Medulla oblongata (tissue), 1 donor: ENCODE measurements around the gene ABCF1.
A peak's percentile ranks its signal among the peaks of the same experiment; 100 is the strongest.

Experiments used
- DNase-seq: peaks from one replicate; pipeline ENCODE4 v3.0.0-alpha.2; 2015; ENCODE audit errors: extremely low spot score

The ABCF1 gene

DNA sequence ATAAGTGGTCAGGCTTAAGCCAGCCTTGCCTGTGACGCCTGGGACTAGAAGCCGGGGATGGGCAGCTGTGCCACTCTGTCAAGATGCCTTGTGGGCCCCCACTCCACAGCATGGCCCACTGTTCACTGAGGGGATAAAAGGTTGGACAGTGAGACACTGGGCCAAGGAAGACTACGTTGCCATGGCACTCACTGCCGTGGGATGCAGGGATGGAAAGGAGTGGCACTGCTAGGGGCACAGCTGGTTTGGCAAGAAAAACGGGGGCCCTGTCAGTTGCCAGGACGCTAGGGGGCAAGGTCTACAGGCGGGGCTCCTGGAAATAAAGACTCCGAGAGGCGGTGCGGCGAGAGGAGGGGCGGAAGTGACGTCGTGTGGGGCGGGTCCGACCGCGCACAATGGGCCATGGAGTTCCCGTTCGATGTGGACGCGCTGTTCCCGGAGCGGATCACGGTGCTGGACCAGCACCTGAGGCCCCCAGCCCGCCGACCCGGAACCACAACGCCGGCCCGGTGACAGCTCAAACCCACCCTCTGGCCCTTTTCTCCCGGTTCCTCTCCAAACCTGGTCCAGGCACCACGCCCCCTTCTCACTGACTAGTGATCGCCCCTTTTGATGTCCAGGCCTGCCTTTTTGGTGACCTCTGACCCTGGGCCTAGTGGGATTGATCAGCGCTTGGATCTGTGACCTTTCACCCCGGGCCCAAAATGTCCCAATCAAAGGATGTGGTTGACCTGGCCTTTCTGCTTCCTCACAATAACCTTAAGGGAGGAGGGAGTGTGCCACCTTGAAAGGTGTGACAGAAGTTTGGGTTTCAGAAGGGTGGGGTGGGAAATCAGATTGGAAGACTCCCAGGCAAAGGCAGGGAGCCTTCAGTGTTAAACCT, 55.5 kb downstream of the ABCF1 start, which contains the start of gene ATAT1:
Gene ATAT1, plus strand, starts transcription at position 391 of the 883 bp plus-strand sequence.
- peak; percentile 89 for DNase-seq

DNA sequence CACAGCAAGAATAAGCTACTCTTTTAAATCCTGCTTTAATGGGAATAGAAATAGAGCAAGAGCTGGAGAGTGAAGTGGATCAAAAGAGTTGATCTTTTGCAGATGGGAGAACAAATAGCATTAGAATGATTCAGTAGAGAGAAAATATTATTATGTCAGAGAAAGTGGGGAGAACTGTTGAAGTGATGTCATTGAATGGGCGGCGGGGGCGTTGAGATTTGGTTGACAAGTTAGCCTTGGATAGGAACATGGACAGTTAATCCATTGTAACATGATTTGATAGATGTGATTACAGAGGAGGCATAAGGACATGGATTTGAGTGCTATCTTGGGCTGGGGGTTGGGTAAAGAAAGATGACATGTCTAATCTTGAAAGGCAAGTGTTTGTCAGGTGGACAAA, 64.6 kb downstream of the ABCF1 start:
- no peak for DNase-seq

DNA sequence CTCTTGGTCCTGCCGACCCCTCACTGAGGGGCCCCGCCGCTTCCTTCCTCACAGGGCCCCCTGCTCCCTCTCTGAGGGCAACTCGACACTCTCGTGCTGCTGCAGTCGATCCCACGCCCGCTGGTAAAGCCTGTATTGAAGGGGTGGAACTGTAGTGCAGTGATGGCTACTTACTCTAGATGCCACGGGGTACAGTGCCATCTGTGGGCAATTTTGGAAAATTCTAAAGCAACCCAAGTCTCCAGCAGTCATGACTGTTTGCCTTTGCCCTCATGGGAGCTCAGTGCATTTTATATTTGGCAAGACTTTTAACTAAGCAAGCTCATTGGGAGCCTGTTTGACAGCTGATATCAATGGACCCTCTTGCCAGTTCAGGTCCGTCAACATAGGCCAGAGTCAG, 69.2 kb downstream of the ABCF1 start:
- DNase-seq: no peak

DNA sequence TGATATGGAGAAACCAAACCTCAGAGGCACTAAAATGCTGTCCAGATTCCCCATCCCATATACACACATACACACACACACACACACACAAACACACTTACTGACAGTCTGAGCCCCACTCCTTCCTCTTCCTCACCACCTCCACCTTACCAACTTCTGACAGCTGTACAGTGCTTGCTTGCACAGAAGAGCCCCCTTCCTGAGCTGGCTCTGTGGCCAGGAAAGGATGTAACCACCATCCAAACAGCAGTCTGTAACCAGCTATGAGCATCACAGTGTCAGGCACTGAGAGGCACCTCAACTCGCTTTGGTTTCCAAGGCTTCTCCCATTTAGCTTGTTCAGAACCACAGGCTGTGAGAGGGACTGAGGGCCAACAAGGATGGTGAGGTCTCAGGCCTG, 69.8 kb downstream of the ABCF1 start:
- DNase-seq: no peak
